ENCODE measurements around the gene WIF1. TPM values are rescaled to one million over a fixed set of nuclear protein-coding genes. Genes with fewer than 3 reads are reported as not detected.

WIF1 gene
- total and polyA plus RNA-seq, 2 of the 8 experiments (the other 6 are each of a cell fraction or from before 2014, with no cell fraction given), result 1.8 to 9.1 TPM

DNA sequence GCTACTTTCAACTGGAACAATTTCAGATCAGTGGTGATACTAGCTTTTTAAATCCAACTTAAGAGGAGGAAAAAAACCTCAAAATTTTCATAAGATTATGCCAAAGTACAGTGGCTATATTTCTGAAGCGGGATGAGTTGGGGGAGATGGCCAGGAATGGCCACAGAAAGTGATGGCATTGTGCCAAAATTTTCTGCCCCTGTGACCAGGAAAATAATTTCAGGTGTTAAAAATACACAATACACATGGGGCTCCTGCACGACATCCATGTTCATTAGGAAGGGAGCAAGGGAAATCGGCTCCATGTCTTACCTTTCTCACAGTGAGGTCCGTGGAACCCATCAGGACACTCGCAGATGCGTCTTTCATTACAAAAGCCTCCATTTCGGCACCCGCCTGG, 53.7 kb downstream of the WIF1 start (continued):
- TF ChIP-seq, protein P1, sequence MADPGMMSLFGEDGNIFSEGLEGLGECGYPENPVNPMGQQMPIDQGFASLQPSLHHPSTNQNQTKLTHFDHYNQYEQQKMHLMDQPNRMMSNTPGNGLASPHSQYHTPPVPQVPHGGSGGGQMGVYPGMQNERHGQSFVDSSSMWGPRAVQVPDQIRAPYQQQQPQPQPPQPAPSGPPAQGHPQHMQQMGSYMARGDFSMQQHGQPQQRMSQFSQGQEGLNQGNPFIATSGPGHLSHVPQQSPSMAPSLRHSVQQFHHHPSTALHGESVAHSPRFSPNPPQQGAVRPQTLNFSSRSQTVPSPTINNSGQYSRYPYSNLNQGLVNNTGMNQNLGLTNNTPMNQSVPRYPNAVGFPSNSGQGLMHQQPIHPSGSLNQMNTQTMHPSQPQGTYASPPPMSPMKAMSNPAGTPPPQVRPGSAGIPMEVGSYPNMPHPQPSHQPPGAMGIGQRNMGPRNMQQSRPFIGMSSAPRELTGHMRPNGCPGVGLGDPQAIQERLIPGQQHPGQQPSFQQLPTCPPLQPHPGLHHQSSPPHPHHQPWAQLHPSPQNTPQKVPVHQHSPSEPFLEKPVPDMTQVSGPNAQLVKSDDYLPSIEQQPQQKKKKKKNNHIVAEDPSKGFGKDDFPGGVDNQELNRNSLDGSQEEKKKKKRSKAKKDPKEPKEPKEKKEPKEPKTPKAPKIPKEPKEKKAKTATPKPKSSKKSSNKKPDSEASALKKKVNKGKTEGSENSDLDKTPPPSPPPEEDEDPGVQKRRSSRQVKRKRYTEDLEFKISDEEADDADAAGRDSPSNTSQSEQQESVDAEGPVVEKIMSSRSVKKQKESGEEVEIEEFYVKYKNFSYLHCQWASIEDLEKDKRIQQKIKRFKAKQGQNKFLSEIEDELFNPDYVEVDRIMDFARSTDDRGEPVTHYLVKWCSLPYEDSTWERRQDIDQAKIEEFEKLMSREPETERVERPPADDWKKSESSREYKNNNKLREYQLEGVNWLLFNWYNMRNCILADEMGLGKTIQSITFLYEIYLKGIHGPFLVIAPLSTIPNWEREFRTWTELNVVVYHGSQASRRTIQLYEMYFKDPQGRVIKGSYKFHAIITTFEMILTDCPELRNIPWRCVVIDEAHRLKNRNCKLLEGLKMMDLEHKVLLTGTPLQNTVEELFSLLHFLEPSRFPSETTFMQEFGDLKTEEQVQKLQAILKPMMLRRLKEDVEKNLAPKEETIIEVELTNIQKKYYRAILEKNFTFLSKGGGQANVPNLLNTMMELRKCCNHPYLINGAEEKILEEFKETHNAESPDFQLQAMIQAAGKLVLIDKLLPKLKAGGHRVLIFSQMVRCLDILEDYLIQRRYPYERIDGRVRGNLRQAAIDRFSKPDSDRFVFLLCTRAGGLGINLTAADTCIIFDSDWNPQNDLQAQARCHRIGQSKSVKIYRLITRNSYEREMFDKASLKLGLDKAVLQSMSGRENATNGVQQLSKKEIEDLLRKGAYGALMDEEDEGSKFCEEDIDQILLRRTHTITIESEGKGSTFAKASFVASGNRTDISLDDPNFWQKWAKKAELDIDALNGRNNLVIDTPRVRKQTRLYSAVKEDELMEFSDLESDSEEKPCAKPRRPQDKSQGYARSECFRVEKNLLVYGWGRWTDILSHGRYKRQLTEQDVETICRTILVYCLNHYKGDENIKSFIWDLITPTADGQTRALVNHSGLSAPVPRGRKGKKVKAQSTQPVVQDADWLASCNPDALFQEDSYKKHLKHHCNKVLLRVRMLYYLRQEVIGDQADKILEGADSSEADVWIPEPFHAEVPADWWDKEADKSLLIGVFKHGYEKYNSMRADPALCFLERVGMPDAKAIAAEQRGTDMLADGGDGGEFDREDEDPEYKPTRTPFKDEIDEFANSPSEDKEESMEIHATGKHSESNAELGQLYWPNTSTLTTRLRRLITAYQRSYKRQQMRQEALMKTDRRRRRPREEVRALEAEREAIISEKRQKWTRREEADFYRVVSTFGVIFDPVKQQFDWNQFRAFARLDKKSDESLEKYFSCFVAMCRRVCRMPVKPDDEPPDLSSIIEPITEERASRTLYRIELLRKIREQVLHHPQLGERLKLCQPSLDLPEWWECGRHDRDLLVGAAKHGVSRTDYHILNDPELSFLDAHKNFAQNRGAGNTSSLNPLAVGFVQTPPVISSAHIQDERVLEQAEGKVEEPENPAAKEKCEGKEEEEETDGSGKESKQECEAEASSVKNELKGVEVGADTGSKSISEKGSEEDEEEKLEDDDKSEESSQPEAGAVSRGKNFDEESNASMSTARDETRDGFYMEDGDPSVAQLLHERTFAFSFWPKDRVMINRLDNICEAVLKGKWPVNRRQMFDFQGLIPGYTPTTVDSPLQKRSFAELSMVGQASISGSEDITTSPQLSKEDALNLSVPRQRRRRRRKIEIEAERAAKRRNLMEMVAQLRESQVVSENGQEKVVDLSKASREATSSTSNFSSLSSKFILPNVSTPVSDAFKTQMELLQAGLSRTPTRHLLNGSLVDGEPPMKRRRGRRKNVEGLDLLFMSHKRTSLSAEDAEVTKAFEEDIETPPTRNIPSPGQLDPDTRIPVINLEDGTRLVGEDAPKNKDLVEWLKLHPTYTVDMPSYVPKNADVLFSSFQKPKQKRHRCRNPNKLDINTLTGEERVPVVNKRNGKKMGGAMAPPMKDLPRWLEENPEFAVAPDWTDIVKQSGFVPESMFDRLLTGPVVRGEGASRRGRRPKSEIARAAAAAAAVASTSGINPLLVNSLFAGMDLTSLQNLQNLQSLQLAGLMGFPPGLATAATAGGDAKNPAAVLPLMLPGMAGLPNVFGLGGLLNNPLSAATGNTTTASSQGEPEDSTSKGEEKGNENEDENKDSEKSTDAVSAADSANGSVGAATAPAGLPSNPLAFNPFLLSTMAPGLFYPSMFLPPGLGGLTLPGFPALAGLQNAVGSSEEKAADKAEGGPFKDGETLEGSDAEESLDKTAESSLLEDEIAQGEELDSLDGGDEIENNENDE (IDR thresholded peaks at IDR 0.05; ENCODE audit: insufficient replicate concordance, low read length), result no peak
- TF ChIP-seq KDM5A (IDR thresholded peaks at IDR 0.05; ENCODE audit: low read length) (no peak), PHF8 (conservative IDR thresholded peaks at IDR 0.05; ENCODE audit: low read depth, low read length) (no peak), MAFK (IDR thresholded peaks at IDR 0.05; ENCODE audit: low read depth, low read length) (no peak), CBX8 (IDR thresholded peaks at IDR 0.05; ENCODE audit: borderline replicate concordance, low read depth, low read length) (no peak), TAF1 (IDR thresholded peaks at IDR 0.05; ENCODE audit: low read depth, low read length) (no peak), NANOG (IDR thresholded peaks at IDR 0.05; ENCODE audit: insufficient read depth, low read depth, low read length, poor library complexity, severe bottlenecking) (no peak), SIRT6 (IDR thresholded peaks at IDR 0.05; ENCODE audit: low read length) (no peak), KDM1A (IDR thresholded peaks at IDR 0.05; ENCODE audit: borderline replicate concordance, low read length) (no peak)
- TF ChIP-seq, protein P2, sequence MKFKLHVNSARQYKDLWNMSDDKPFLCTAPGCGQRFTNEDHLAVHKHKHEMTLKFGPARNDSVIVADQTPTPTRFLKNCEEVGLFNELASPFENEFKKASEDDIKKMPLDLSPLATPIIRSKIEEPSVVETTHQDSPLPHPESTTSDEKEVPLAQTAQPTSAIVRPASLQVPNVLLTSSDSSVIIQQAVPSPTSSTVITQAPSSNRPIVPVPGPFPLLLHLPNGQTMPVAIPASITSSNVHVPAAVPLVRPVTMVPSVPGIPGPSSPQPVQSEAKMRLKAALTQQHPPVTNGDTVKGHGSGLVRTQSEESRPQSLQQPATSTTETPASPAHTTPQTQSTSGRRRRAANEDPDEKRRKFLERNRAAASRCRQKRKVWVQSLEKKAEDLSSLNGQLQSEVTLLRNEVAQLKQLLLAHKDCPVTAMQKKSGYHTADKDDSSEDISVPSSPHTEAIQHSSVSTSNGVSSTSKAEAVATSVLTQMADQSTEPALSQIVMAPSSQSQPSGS (IDR thresholded peaks at IDR 0.05; ENCODE audit: low read length), result no peak

All from H1 (cell line).